GM21528 (cell line): ENCODE measurements around the gene LDLRAD4.

ENCODE experiments used
- ATAC-seq: cut with Tn5 transposase; IDR thresholded peaks from one replicate; pipeline ENCODE4 v1.9.1; 2021; ENCODE audit warnings: mild to moderate bottlenecking, moderate library complexity; ENCODE audit not compliant: unreplicated experiment, low FRiP score

The LDLRAD4 gene

GRCh38 chr18:13379062-13379865, 160.7 kb downstream of the LDLRAD4 start:
- no peak for ATAC-seq

DNA sequence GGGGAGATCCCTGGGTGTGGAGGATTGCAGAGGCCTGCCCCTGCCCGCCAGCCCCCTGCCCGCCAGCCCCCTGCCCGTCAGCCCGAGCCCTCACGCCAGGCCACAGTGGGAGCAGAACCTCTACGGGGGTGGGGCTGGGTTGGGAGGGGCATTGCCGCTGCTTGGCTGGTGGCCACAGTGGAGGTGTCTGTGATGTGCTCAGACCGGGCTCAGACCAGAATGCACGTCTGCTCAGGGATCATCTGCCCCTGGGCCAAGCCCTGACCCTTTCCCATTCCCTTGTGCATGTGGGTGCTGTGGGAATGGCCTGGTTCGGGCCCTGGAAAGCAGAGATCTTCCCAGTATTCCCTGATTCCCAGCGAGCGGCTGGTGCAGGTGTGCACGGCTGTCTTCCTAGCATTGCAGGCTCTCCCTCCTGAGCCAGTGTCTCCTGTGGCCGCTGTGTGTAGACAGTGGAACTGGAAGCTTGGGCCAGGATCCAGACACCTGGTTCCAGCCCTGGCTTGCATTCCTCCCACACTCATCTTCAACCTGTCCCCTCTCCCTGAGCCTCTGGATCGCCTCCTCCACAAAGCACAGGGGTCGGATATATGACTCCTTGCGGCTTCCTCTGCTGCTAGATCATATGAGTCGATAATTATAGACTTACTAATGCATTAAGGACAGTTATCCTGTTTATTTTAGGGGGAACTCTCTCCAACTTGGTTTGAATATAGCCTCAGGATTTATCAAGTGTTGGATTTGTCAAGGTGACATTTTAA, 161.6 kb downstream of the LDLRAD4 start:
- ATAC-seq: no peak

DNA sequence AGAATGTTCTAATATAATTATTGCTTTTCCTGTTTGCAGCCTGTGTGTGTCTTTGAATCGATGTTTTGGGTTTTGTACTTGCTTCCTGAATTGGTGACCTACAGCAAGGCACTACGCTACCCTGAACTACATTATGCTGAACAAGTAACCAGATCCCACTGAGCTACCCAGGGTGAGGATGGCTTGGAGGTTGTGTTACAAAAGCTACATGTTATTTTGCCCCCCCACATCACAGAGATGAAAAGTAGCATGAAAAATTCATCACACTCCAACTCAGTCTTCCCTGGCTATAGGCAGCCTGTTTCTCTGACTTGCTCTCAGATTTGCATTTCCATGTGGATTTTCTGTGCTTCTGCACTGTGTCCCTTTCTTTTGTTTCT, 162.1 kb downstream of the LDLRAD4 start:
- no peak for ATAC-seq

DNA sequence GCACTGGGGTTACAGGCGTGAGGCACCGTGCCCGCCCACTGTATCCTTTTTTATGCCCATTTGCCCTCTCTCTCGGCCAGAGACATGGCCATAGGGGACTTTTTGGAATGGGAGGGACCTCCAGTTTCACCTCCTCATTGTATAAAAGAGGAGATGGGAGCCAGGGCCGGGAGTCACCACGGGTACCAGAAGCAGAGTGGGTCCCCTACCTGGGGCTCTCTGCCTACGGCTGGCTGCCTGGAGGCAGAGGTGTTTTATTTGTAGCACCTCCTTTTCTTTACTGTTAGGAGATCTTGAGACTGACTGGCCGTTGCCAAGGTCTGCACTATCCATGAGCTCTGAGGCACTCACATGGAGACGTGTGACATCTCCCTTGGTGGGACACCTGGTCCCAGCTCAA, 162.8 kb downstream of the LDLRAD4 start:
- ATAC-seq: no peak

- ATAC-seq: peak; percentile 70
These were observed 163.4 kb downstream of the LDLRAD4 start for GRCh38 chr18:13381944-13382365.

DNA sequence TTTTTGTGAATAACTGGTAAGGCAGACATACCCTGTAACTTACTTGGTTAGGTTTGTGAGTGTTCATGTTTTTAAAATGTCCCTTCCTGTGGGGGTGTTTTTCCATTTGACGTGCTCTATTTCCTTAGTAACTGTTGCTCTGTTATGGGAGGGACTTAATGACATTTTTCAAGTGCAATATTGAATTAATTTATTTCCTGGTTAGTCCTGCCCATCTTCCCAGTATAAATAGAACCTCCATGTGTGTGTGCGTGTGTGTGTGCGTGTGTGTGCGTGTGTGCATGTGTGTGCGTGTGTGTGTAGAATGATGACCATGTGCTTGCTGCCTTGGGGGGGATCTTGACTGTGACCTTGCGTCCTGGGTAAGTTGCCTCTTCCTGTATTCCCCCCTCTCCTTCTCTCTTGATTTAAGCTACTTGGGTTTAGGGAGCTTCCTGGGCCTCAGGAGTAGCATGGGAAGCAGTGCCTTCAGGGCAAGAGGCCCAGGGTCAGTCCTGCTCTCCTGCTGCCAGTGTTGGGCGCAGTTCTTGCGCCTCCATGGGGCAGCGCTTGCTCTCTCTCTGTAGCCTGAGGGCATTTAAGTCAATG, 163.9 kb downstream of the LDLRAD4 start:
- no peak for ATAC-seq

DNA sequence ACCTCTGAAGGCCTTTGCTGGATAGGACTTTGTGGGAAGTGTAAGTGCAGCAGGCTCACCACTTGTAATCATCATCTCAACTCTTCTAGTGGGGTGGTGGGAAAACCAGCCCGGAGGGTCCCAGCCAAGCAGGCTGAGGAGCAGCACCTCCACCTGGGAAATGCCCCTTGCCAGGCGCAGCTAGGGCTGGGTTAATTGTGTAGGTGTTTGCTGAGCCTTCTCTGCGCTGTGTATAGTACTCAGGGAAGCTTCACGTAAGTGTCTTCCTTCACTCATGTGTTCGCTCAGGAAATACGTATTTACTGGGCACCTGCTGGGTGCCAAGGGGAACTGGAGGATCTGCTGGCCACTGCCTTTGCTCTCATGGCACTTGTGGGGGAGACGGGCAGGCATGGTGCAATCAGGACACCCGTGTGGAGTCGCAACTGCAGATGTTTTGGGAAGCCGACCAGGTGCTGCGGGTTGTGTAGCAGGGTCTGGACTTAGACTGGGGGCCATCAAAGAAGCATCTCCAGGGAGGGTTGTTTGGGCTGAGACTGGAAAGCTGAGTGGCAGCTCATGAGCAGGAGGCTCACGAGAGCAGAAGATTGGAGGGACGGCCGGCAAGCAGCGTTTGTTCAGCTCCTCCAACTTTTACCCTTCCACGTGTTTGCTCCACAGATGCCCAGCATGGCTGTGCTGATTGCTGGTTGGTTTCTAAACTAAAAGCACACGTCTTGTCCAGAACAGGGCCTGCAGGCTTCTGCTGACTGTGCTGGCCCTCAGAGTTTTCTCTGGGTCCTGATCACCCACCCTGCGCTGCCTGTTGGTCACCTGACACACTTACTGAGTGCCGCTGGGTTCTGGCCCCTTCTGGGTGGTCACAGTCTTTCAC, 164.6 kb downstream of the LDLRAD4 start:
- ATAC-seq: no peak

GRCh38 chr18:13386891-13387801, 168.6 kb downstream of the LDLRAD4 start:
- ATAC-seq: no peak

DNA sequence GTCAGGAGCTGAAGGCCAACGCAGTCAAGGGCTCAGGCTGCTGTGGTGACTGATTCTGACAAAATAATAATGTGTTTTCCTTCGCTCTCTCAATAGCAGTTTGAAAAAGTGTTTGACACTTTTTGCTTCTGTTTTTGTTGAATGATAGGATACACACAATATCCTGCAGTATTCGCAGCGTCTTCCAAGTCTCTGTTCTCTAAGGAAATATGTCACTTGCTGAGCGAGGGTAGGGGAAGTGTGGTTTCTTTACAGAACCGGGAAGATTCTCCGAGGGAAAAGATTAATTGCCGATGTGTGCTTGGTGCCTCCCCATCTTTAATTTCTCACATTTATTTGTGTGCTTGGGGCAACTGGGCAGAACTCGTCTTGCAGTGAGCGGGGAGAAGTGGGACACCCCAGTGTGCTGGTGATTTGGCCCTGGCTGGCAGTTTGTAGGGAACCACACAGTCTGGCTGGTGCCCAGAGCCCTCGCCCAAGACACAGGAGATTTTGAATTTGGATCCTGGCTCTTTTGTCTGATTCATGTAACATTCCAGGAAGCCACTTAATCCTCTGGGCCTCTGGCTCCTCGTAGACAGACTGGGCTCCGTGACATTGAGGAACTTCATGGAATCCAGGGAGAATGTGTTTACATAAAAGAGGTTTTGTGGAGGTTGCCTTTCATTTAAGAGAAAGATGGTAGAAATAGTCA, 169.4 kb downstream of the LDLRAD4 start:
- ATAC-seq: no peak

DNA sequence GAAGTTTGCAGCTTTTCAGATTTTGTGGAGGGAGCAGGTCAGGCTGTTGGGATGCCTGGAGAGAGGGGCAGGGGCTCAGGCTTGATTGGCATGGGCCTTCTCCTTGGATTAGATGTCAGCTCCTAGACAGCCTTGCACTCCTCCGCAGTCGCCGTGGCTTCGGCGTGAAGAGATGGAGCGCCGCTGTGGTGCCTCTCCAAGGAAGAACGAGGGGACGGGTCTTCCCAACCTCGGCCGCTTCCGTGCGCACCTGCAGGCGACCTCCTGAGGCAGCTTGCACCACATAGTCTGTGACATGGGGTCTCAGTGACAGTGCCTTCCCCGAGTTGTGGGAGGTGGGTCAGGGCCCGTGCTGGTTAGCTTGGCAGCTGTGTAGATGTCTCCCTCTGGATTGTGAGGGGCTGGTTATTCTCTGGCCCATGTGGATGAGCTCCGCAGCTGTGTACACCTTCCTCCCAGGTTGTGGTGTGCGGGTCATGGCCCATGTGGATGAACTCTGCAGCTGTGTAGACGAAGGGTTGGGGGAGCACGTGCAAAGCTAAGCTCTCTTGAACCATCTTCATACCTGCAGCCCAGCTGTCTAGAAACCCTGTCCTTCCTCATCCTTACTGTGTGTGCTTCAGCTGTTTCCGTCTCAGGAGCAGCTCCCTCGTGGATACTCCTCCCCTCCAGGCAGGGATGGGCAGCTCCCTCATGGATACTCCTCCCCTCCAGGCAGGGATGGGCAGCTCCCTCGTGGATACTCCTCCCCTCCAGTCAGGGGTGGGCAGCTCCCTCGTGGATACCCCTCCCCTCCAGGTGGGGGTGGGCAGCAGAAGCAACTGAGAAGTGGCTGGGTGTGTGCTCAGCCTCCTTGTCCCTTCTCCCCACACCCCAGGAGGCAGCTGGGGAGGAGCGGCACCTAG, 170.3 kb downstream of the LDLRAD4 start:
- ATAC-seq: no peak

GRCh38 chr18:13389491-13390131, 171.1 kb downstream of the LDLRAD4 start:
- no peak for ATAC-seq

DNA sequence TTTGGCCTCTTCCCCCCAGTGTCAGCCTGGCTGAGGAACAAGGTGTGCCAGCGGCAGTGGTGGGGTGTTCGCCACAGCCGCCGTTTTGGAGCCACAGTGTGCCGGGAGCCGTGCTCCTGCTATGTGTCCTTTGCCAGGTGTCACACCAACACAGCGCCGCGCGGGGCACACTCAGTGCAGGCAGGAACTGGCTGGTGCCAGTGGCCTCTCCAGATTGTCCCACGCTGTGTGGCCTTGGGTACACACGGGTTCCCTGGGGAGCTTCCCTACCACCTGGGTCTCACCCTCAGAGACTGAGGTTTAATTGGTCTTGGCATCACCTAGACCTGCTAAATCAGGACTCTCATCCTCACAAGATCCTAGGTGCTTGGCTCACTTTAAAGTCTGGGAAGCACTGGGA, 171.6 kb downstream of the LDLRAD4 start:
- ATAC-seq: no peak

DNA sequence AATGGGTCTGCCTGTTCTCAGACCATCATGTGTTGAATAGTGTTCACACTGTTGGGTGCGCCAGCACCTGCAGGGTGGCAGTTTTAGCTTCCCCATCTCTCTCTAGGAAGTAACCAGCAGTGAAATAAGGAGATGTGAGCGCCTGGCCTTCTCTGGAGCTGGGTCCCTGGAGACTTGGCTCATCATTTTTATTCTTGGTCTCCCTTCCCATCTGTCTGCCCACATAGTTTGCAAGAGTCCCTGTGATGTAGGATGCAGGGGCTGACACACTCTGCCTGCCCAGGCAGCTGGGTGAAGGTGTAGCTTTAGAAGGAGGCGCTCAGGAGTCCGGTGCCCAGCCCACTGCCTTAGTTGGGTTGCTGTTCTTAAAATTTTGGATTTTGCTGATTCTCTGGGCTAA, 172.2 kb downstream of the LDLRAD4 start:
- no peak for ATAC-seq

DNA sequence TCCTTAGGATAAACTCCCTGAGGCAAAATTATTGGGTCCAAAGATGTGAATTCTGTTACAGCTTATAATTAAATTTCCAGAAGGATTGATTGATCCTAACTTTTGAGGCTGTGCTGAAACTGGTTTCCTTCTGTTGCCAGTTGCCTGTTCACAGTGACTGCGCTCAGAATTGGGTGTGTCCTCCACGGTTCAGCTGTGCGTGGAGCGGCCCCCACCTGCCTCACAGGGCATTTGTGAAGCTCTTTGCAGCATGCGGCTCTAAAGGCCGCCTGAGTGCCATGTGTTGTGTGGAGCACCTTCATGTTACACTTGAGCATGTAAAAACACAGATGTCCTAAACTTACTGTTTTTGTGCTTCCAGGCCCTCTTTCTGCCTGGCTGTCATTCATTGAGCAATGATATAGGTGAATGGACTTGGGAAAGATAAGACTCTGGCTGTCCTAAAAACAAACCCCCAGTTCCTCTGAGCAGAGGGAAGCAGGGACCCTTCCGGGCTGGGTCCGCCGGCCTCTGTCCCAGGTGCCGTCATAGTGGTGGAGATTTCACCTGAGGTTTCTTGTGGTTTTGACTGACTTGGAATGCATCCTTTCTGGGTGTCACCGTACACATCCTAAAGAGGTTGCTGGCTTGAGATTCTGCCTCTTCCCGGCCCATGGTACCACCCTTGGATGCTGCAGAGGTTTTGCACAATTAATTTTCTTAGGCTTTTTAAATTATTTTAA, 173.6 kb downstream of the LDLRAD4 start:
- no peak for ATAC-seq

DNA sequence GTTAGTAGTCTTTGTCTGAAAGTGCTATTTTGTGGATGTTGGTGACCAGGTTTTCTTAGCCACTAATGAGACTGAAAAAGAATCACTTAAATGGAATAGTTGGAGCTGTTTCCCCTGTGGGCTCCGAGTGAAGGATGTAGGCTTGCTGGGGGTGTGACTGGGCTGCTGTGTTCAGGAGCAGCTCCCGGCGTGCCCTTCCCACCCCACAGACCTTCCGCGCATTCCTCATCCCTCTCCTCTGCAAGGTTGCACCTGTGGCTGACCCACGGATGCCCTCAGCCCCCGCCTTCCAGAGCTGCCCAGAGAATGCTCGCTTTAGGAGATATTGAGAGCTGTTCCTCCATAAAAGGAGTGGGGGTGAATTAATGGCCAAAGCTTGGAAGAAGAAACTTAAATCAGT, 174.3 kb downstream of the LDLRAD4 start:
- ATAC-seq: no peak

- ATAC-seq: no peak
These were observed 174.8 kb downstream of the LDLRAD4 start for GRCh38 chr18:13393338-13393737.

DNA sequence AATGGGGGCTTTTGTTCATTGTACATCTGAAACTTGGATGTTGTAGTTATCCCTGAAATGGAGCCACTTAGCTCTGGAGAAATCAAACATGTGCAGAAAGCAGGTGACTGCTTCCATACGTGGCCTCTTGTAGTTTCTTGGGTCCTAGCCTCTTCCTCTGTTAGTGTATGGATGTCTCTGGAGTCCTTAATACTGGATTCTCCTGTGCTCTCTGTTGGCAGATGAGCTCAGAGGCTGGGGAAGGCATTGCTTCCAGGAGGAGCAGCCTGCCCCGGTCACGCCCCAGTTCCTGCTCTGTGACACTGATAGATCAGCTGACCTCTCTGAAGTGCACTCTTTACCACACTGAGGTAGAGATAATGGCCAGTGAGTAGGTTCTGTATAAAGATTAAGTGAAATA, 176.2 kb downstream of the LDLRAD4 start:
- ATAC-seq: no peak
